Hepatic stellate cell (primary cell): Measurements from ENCODE around the gene COL19A1.
A peak's percentile ranks its signal among the peaks of the same experiment; 100 is the strongest.

ENCODE experiments used
- DNase-seq: peaks from one replicate; pipeline ENCODE4 v3.0.0; 2011; ENCODE audit warnings: low spot score

The COL19A1 gene

DNA sequence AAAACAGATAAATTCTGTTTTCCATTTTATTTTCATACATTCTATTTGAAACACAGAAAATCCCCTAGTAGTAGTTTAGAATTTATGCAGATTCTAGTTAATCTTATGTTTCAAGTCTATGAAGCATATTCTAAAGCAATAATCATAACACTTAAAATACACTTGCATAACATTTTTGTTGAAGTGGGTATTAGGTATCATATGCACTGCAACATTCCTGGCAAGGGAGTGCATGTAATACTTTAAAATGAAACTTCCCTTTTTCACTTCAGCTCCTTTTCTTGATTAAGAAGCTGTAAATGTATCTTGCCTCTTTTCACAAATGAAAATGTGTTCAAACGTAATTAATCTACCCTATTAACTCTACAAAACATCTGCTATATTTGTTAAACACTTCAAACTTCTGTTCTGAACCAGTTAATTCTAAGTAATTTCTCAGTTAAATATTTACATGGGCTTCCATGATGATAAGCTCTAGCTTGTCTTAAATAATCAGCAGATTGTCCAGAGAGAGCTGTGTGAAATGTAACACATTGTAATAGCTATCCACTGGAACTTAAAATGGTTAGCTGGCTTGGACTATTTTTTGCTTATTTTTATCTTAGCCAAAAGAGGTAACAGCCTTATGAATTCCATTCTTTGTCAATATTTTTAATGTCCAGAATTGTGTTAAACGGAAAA lies 192.8 kb downstream of the COL19A1 start:
- no peak for DNase-seq

GRCh38 chr6:70060680-70061079 lies 194.3 kb downstream of the COL19A1 start:
- no peak for DNase-seq

DNA sequence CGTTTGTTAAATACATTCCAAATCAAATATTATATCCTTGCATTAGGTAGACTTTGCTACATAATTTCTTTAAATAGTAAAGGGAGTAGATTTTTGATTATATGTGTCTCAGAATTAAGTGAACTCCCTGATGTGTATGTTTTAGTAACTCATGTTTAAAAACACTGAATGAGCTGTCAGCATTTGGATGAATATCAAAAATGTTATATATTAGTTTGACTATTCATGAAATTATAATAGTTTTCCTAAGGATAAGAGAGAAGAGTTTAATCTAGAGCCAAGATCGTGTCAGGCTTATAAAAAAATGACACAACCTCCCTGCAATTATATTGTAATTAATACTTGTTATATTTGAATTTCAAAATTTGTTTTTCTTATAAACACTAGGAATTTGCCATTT lies 195.2 kb downstream of the COL19A1 start:
- no peak for DNase-seq

DNA sequence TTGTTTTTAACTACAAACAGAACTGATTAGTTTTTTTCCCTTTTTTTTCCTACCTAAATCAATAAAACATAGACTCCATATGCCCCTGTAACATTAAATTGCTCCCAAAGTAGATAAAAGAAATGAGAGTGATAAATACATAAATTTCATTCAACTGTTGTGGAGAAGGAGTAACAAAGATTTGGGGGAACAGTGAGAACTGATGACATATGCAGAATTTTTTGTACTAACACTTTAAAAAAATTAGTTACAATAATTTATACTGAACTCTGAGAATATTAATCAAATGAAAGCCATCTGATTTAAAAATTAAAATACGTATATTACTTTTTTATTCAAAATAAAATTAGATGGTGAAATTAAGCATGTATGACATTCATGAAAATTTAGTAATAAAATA lies 195.7 kb downstream of the COL19A1 start:
- no peak for DNase-seq

DNA sequence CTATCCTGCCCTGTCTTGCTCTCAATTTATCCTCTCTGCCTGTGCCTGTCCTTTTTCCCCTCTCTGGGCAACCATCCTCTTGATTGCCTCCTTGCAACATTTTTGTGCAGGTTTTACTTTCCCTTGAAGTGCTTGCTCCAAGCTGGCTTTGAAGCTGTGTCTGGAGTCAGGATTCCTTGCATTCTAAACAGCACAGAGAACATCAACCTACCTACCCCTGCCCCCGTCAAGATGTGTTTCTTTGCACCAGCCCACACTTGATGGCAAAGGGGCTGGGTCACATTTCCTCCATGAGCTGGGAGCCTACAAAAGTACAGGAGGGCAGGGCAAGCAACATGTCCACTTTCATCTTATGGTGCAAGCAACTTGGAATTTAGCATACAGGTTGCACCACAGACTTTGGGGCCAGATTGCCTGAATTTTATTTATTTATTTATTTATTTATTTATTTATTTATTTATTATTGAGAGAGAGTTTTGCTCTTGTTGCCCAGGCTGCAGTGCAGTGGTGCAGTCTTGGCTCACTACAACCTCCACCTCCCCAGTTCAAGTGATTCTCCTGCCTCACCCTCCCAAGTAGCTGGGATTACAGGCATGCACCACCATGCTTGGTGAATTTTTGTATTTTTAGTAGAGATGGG lies 206.3 kb downstream of the COL19A1 start:
- no peak for DNase-seq

DNA sequence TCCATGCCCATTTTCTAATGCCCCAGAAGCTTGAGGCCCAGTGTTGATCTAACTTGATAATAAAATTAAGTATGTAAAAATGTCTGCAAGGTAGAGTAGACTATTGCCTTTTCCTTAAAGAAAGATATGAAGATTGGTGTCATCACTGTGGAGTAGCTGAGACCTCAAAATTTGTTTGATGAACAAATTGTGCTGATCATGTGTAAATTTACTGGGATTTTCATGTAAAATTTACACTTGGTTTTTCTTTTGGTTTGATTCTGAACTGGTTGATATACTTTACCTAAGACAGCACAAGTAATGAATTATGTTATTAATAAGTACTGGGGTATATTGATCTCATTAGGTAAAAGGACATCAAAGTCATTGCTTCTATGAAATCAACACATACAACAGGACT lies 207.3 kb downstream of the COL19A1 start:
- DNase-seq, result no peak

- no peak for DNase-seq
These were observed 212.9 kb downstream of the COL19A1 start for GRCh38 chr6:70079241-70079640.

DNA sequence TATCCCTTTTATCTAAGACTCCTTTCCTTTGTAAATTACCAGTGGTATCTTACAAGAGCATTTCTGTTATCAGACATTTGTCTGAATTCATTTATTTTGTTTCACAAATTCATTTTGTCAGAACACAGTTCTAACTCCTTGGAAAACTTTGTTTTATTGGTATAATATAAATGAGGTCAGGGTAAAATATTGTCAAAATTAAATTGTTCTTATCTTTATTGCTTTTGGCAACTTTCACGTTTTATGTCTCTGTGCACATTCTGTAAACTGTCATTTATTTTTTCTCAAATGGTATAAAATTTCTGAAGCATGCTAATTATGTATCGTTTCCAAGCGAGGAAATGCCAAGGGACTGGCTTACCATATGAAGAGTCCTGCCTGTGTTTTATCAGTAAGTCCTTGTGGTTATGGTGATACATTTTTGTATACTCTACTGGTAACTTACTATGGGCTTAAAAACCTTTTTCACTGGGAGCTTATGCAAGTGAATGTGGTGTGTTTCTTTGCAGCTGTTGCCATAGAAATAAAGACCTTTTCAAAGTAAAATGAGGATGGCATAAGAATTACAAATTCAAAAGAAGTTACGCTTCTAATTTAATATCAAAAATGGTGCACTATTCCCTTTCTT lies 214.2 kb downstream of the COL19A1 start:
- no peak for DNase-seq

- DNase-seq, result no peak
These were observed 216.5 kb downstream of the COL19A1 start for GRCh38 chr6:70082830-70083229.

DNA sequence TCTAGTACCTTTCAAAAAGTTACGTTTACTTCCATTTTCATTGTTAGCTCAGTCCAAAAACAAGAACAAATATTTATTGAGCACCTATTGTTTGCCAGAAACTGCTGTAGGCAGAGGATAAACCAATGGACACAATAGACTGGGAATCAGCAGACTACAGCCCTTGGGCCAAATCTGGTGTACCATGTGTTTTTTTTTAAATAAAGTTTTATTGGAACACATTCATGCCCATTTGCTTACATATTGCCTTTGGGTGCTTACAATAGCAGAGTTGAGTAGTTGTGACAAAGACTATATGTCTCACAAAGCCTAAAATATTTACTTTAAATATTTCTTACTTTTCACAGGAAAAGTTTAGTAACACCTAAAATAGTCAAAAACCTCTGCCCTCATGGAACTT lies 220.4 kb downstream of the COL19A1 start:
- DNase-seq, result no peak

DNA sequence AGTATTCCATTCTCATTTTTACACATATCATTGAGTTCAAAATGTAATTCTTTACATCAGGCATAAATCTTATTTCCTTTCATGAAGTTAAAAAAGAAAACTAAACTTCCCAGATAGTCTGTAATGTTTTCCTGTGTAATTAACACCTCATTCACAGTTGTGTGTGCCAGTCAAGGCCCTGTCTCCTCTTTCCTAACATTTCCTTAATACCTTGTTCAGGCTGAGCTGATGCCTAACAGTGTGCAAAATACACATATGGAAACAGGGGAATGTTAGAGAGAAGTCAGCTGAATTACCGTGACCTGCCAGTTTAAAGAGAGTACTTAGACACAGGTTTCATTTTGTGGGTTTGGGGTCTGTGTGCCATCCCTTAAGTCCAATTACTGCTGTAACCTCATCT lies 227.8 kb downstream of the COL19A1 start:
- DNase-seq, result no peak

- DNase-seq, result no peak
These were observed 233.4 kb downstream of the COL19A1 start for GRCh38 chr6:70099732-70100131.

- DNase-seq, result no peak
These were observed 237.4 kb downstream of the COL19A1 start for GRCh38 chr6:70103798-70104197.

DNA sequence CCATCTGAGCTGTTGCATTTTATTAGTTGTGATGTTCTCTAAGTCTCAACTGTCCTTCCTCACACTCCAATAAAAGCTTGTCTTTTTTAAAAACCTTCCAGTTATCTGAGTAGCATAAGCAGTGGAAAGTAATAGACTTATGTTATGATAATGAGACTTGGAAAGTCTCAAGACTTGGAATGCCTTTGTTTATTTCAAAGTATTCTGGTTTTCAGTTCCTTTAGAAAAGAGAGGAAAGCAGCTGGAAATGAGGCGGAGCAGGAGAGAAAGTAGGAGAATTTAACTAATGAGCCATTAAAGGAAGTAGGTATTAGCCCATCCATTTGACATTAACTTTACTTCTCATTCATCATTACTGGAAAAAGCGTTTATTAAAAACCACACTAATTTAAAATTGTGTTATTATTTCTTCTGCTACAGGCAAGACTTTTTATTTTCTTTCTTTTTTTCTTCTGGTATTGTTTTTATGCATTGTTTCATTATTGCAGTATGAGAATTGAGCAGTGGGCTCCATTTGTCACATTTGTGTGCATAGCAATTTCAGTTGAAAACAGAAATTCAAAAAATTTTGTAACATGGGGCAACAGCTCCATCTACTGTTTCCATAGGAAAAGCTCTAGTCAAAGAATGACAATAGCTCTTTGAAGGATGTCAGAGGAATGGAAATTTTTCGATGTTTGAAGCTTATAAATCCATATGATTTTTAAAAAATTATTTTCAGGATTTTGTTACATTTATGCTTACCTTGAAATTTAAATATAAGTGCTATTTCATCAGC lies 241.7 kb downstream of the COL19A1 start:
- peak; percentile 2 for DNase-seq

DNA sequence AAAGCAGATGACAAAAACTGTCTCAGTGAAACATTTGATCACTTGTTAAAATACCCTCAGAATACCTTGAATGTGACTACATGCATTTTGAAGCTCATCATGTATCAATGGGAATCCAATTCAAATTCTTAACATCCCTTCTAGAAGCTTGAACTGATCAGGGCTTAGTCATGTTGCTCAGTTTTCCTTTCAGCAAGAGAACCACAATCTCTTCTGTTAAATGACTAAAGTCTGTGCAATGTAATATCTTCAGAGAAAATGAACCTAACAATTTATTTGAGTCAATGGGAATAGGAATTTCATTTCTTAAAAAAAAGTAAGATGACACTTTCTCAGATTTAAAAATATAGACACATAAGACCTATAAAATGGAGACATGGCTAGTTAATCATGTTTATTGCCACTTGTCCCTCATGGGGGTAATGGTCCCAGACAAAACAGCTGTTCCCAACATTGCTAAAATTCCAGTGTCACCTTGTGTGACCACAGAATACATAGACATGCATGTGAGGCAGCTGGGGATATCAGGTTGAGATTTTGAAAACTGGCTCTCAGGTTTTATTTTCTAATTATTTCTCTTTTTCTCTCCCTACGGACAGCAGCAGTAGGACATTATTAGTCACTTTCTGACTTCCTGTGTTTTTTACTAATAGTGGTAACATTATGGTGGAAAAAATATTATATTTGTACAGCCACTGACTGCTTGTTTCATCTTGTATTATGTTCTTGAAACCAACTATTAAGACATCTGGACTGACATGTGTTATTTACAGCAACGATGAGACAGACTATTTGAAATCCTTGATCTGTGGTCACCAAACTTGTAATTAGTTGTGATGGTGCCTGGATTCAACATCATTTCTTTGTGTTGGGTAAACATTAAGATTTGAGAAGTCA lies 244.0 kb downstream of the COL19A1 start:
- peak; percentile 8 for DNase-seq

DNA sequence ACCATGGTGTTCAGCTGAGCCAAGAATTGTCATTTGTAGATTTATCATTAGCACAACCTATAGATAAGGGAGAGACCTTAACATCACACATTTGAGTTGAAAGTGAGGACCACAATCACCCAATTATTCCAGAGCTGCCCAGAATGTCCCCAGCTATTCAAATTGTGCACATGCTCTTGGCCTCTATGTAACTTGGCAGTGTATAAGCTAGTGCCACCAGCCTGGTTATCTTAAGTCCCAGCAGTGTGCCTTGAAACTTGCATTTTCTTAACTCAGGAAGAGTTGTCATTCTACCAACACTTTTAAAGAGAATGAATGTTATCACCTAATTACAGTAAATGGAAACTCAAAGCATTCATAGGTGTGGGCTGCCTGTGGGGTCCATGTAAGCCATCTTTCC lies 245.4 kb downstream of the COL19A1 start:
- no peak for DNase-seq

- DNase-seq, result no peak
These were observed 246.4 kb downstream of the COL19A1 start for GRCh38 chr6:70112716-70113115.

DNA sequence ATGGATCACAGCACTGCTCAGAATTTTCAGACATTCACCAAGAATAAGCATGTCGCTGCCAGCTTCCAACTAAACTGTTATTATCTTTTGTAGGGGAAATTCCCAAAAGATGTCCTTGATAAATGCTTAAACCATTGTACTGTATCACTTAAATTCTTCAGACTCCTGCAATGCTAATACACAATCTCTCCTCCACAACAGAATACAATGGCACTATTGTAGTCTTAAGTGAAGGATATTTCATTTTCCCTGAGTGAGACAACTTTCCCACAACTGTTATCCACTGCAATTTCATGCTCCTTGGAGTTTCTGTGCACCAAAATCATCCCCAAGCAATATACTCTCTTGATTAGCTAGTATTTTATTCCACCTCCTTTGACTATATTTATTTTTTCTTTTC lies 246.8 kb downstream of the COL19A1 start:
- no peak for DNase-seq

DNA sequence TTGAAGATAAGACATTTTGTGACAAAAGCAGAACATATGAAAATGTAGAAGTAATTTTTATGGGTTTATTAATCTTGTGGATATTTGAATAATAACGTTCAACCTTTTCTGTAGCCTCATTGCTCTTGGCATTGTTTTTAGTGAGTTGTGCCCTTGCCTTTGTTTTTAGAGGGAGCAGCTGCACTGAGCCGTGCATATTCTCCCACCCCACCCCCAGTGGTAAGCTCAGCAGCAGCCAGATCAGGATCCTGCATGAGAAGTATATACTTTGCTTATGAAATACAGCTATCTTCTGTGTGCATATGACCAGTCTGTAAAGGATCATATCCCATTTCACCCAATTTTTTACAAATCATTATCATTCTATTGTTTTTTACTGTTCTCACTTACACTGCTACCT lies 252.3 kb downstream of the COL19A1 start:
- DNase-seq, result no peak

DNA sequence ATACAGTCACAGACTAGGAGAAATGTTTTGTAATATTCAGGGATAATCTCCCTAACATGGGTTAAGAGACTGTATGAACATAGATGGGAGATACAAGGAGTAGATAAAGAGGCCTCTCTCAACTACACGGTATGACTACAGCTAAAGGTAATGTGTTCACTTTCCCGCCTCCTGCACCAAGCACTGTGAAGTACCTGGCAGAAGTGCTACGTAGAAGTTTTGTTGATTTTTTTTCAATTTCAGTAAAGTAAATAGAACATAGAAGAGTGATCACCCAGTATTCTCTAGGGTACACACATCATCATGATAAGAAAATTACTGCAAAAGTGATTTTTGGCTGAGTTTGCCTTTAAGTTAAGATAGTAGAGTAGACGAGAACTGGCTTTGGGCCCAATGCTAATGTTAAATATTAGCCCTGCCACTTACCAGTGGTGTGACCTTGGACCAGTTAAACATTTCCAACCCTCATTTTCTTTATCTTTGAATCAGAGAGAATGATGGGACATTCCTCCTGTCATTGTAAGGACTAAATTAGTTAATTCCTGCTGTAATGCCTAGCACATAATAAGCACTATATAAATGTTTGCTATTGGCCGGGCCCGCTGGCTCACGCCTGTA lies 253.0 kb downstream of the COL19A1 start:
- DNase-seq, result no peak

GRCh38 chr6:70124443-70124842 lies 258.1 kb downstream of the COL19A1 start:
- no peak for DNase-seq
